Measurements from ENCODE around the gene SH3RF3. TPM values are rescaled to one million over a fixed set of nuclear protein-coding genes. Genes with fewer than 3 reads are reported as not detected.

SH3RF3 gene
- total RNA-seq, 2 donors from 2014 or later = 8.0 to 8.8 TPM

- no peak for DNase-seq (ENCODE audit: low spot score)
Observed at GRCh38 chr2:109435066-109435690, 306.2 kb downstream of the SH3RF3 start.

DNA sequence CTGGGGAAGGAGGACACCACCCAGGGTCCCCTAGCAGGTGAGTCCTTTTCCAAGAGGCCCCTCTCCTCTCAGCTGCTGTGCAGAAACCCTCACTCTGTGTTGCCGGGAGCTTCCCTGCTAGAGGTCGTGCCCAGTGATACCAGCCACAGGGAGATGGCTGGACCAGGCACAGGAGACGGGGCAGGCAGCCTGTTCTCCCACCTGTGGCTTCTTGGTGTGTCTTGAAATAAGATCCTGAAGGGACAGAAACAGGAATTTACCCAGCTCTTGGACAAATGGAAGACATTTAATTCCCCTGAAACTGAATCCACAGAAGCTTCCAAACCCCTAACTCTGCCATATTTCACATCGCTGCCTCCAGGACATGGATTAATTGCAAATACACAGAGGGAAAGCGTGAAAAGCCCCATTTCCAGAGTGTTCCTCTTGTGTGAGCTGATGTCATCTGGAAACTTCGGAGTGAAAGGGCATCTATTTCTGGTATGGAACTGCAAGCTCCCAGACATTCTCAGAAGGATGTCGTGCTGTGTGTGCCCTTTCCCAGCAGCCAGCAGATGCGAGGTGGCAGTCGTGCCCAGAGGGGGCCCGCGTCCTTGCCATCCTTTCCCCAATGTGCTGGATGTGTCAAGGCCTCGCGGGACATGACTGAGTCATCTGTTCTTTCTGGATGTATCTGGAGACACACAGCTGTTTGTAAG lies 307.0 kb downstream of the SH3RF3 start:
- peak overlapping the region; percentile 74 to 75 for H3K27ac ChIP-seq
- no peaks in the 10 kb centered on the region for H3K36me3 ChIP-seq
- H3K4me1 ChIP-seq = peaks cover 0 to 32% of the 10 kb centered on the region in 2 donors
- no peaks in the 10 kb centered on the region for H3K9me3 ChIP-seq
- peak; percentile 74 for DNase-seq (ENCODE audit: low spot score)
- H3K4me3 ChIP-seq = no peak overlapping the region
- TF ChIP-seq CTCF (IDR thresholded peaks at IDR 0.05) = no peak
- H3K27me3 ChIP-seq = no peaks in the 10 kb centered on the region

More at GRCh38 chr2:109435066-109435690, 306.2 kb downstream of the SH3RF3 start:
- Histone ChIP-seq H3K4me3 (no peak overlapping the region), H3K27ac (peak overlapping the region; percentile 74 to 75), H3K27me3 (no peaks in the 10 kb centered on the region), H3K9me3 (no peaks in the 10 kb centered on the region), H3K4me1 (peaks cover 0 to 32% of the 10 kb centered on the region in 2 donors), H3K36me3 (no peaks in the 10 kb centered on the region)
- TF ChIP-seq CTCF (IDR thresholded peaks at IDR 0.05) = no peak

- Histone ChIP-seq H3K27me3 (no peaks in the 10 kb centered on the region), H3K9me3 (peaks cover 0 to 6% of the 10 kb centered on the region in 2 donors), H3K27ac (peak overlapping the region; percentile 74 to 75), H3K36me3 (no peaks in the 10 kb centered on the region), H3K4me1 (peaks cover 0 to 32% of the 10 kb centered on the region in 2 donors), H3K4me3 (no peak overlapping the region)
- no peak for DNase-seq (ENCODE audit: low spot score)
- no peak for TF ChIP-seq CTCF (IDR thresholded peaks at IDR 0.05)
Observed at GRCh38 chr2:109436610-109437225, 307.7 kb downstream of the SH3RF3 start.

DNA sequence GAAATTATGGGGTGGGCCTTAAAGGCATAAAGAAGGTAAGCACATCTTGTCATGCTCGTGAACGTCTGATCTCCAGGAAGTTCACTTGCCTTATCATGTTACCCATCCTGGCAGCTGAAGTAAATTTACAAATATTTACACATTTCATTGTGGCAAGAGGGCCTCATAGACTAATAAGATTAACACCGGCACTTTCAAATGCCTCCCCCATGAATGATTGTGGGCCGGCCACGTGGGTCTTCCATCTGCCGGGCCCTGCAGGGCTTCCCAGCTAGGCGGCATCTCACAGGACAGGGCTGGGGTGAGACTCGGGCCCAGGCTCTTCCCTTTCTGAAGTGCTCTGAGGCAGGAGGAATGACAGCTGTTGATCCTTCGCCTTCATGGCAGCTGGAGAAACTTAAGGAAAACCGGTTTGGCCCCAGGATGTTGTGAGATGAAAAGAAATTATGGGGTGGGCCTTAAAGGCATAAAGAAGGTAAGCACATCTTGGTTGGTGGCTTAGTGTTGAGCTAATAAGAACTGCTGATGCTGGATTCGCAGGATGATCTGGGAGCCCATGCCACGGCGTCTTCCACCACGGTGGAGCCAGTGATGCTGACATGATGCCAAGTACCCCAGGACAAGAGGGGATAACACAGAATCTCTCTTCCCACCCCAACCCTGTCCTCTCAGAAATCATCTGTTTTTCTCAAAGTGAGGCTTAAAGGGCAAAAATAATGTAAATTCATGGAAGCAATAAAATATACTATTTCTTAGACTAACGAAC lies 308.5 kb downstream of the SH3RF3 start:
- TF ChIP-seq CTCF (IDR thresholded peaks at IDR 0.05) = no peak
- peaks cover 0 to 14% of the 10 kb centered on the region in 2 donors for H3K9me3 ChIP-seq
- H3K4me3 ChIP-seq = no peak overlapping the region
- peak overlapping the region; percentile 74 to 75 for H3K27ac ChIP-seq
- H3K4me1 ChIP-seq = peaks cover 0 to 32% of the 10 kb centered on the region in 2 donors
- H3K27me3 ChIP-seq = no peaks in the 10 kb centered on the region
- DNase-seq (ENCODE audit: low spot score) = no peak
- no peaks in the 10 kb centered on the region for H3K36me3 ChIP-seq

DNA sequence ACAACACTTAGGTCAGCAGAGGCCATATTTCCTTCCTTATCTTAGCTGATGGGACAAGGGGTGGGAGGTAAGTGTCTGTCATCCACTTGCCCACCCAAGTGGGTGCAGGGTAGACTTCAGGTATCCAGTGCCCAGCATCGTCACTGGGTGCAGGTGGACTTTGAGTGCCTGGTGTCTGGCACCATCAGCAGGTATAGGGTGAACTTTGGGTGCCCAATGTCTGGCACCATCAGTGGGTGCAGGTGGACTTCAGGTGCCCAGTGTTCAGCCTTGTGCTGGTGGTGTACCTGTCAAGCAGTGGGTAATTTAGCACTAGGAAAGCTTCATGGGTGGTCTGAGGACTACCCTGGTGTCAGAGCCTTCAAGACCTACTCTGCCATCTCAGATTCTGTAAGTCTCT lies 309.1 kb downstream of the SH3RF3 start:
- H3K4me3 ChIP-seq = no peak overlapping the region
- H3K36me3 ChIP-seq = no peaks in the 10 kb centered on the region
- H3K27ac ChIP-seq = peak overlapping the region; percentile 4 to 60
- H3K27me3 ChIP-seq = no peaks in the 10 kb centered on the region
- DNase-seq (ENCODE audit: low spot score) = no peak
- no peak for TF ChIP-seq CTCF (IDR thresholded peaks at IDR 0.05)
- peaks cover 0 to 32% of the 10 kb centered on the region in 2 donors for H3K4me1 ChIP-seq
- H3K9me3 ChIP-seq = peaks cover 0 to 20% of the 10 kb centered on the region in 2 donors
